Activated naive CD8-positive, alpha-beta T cell (primary cell): Measurements from ENCODE around the gene SERPINA7.
"Not testable (repeated sequence)": the region's sequence is repeated elsewhere in the genome, so short reads cannot be mapped to it uniquely, and the experiment has no call there.

Experiments
- H3K27ac Mint-ChIP-seq: one replicate; pipeline ENCODE4 v1.8.0; 2021; ENCODE audit warnings: mixed read lengths
- H3K27me3 Mint-ChIP-seq: one replicate; pipeline ENCODE4 v1.8.0; 2021; ENCODE audit warnings: mixed read lengths
- H3K36me3 Mint-ChIP-seq: one replicate; pipeline ENCODE4 v1.8.0; 2021; ENCODE audit warnings: mixed read lengths
- H3K4me1 Mint-ChIP-seq: one replicate; pipeline ENCODE4 v1.8.0; 2021; ENCODE audit warnings: low read depth, mixed read lengths
- H3K4me3 Mint-ChIP-seq: one replicate; pipeline ENCODE4 v1.8.0; 2021; ENCODE audit warnings: mild to moderate bottlenecking, mixed read lengths
- H3K9me3 Mint-ChIP-seq: one replicate; pipeline ENCODE4 v1.8.0; 2021; ENCODE audit warnings: low read depth, mixed read lengths

Gene SERPINA7

GRCh38 chrX:106000203-106000602, 38.3 kb downstream of the SERPINA7 start:
- Mint-ChIP-seq H3K4me3 (no peak overlapping the region), H3K36me3 (no peaks in the 10 kb centered on the region), H3K4me1 (no peaks in the 10 kb centered on the region), H3K27ac (no peak overlapping the region), H3K27me3 (no peaks in the 10 kb centered on the region), H3K9me3 (no peaks in the 10 kb centered on the region)

- Mint-ChIP-seq H3K4me3 (no peak overlapping the region), H3K4me1 (no peaks in the 10 kb centered on the region), H3K36me3 (no peaks in the 10 kb centered on the region), H3K9me3 (no peaks in the 10 kb centered on the region), H3K27me3 (no peaks in the 10 kb centered on the region), H3K27ac (no peak overlapping the region)
Measured at GRCh38 chrX:105999294-105999693, 39.2 kb downstream of the SERPINA7 start.

GRCh38 chrX:105988487-105988886, 50.0 kb downstream of the SERPINA7 start:
- not testable (repeated sequence) for H3K9me3 Mint-ChIP-seq, H3K27ac Mint-ChIP-seq, H3K27me3 Mint-ChIP-seq, H3K4me1 Mint-ChIP-seq, H3K4me3 Mint-ChIP-seq, H3K36me3 Mint-ChIP-seq
